ENCODE data around the gene SCUBE2. TPM values are rescaled to one million over a fixed set of nuclear protein-coding genes. Genes with fewer than 3 reads are reported as not detected.
A peak's percentile ranks its signal among the peaks of the same experiment; 100 is the strongest.
"Not testable (repeated sequence)": the region's sequence is repeated elsewhere in the genome, so short reads cannot be mapped to it uniquely, and the experiment has no call there.

The SCUBE2 gene
- polyA plus RNA-seq, 2 of the 4 experiments (the other 2 are of a cell fraction) = 0.49 to 0.63 TPM

GRCh38 chr11:9104580-9104979 lies 13.2 kb upstream of the SCUBE2 start:
- no peak for ATAC-seq

GRCh38 chr11:9103542-9104276 lies 12.3 kb upstream of the SCUBE2 start:
- no peaks in the 10 kb centered on the region for H3K9me3 ChIP-seq
- TF ChIP-seq MAZ (IDR thresholded peaks at IDR 0.05; ENCODE audit: borderline replicate concordance, low read depth, low read length) = no peak
- TF ChIP-seq HOXB13 (CRISPR knock-in tag; IDR thresholded peaks at IDR 0.05; ENCODE audit: low read depth) = no peak
- TF ChIP-seq E2F6 (IDR thresholded peaks at IDR 0.05; ENCODE audit: borderline replicate concordance, low read depth) = no peak
- no peak for TF ChIP-seq MAFK (IDR thresholded peaks at IDR 0.05; ENCODE audit: partially characterized antibody)
- TF ChIP-seq ZNF302 (CRISPR knock-in tag; IDR thresholded peaks at IDR 0.05) = no peak
- TF ChIP-seq ESRRA (IDR thresholded peaks at IDR 0.05; ENCODE audit: borderline replicate concordance, low read length) = no peak
- TF ChIP-seq HOXA7 (CRISPR knock-in tag; IDR thresholded peaks at IDR 0.05) = no peak
- TF ChIP-seq CBX2 (IDR thresholded peaks at IDR 0.05; ENCODE audit: borderline replicate concordance, low read depth) = no peak
- no peak for TF ChIP-seq CEBPB (IDR thresholded peaks at IDR 0.05)
- no peak for TF ChIP-seq TFCP2L1 (CRISPR knock-in tag; IDR thresholded peaks at IDR 0.05)
- TF ChIP-seq USF2 (IDR thresholded peaks at IDR 0.05) = no peak
- no peak for TF ChIP-seq CBX8 (IDR thresholded peaks at IDR 0.05)
- TF ChIP-seq ZSCAN20 (CRISPR knock-in tag; IDR thresholded peaks at IDR 0.05) = no peak
- H3K4me3 ChIP-seq = no peak overlapping the region
- POLR2A ChIA-PET = no interaction called here
- H3K4me2 ChIP-seq = peak overlapping the region; percentile 3; the same call in 1 of the 3 replicates
- H3K27ac ChIP-seq = no peak overlapping the region
- WGBS (ENCODE audit: missing lambda C conversion rate) = 79% methylated on average over 6 of the region's 7 CpGs
- FAIRE-seq (no peak), DNase-seq (ENCODE audit: low read depth in 1 of 2, low spot score in 1 of 2) (peak in 1 of 2 experiments; percentile 16), ATAC-seq (no peak; a peak in 1 of 6 replicates)
- peaks cover 3% of the 10 kb centered on the region; the same call in 1 of the 3 replicates for H3K4me1 ChIP-seq
- CTCF ChIA-PET = interaction anchor here (0.9 to 1.7 kb wide), 3 partner anchors 10 to 88 kb away, joined by 3 to 4 read pairs (median 4); no protein-coding TSS in a partner anchor

More at GRCh38 chr11:9104580-9104979, 13.2 kb upstream of the SCUBE2 start:
- Histone ChIP-seq H3K4me3 (no peak overlapping the region), H3K4me1 (peaks cover 3% of the 10 kb centered on the region; the same call in 1 of the 3 replicates), H3K27ac (no peak overlapping the region), H3K4me2 (no peak overlapping the region), H3K9me3 (no peaks in the 10 kb centered on the region)
- no peak for DNase-seq (ENCODE audit: low read depth in 1 of 2, low spot score in 1 of 2)
- ChIA-PET POLR2A (no interaction called here), CTCF (no interaction called here)
- no peak for FAIRE-seq
- TF ChIP-seq MYC (IDR thresholded peaks at IDR 0.05; ENCODE audit: borderline replicate concordance, low read length) = no peak
- TF ChIP-seq CTCF (IDR thresholded peaks at IDR 0.05) = no peak
- no peak for TF ChIP-seq CEBPB (IDR thresholded peaks at IDR 0.05)
- no peak for TF ChIP-seq SMC3 (IDR thresholded peaks at IDR 0.05)
- no peak for TF ChIP-seq RNF2 (IDR thresholded peaks at IDR 0.05; ENCODE audit: borderline replicate concordance, low read depth)
- TF ChIP-seq HOXA7 (CRISPR knock-in tag; IDR thresholded peaks at IDR 0.05) = no peak
- TF ChIP-seq HES2 (IDR thresholded peaks at IDR 0.05) = no peak
- WGBS (ENCODE audit: missing lambda C conversion rate) = 92% methylated on average over 7 of the region's 7 CpGs

- POLR2A ChIA-PET = no interaction called here
- no peak overlapping the region for H3K27ac ChIP-seq
- CTCF ChIA-PET = no interaction called here
- ATAC-seq = no peak
- no peak overlapping the region for H3K4me2 ChIP-seq
- H3K4me1 ChIP-seq = peaks cover 3% of the 10 kb centered on the region; the same call in 1 of the 3 replicates
- no peak for DNase-seq (ENCODE audit: low read depth in 1 of 2, low spot score in 1 of 2)
- 87% methylated on average over 4 of the region's 4 CpGs for WGBS (ENCODE audit: missing lambda C conversion rate)
- H3K9me3 ChIP-seq = no peaks in the 10 kb centered on the region
- FAIRE-seq = no peak
- no peak for TF ChIP-seq RNF2 (IDR thresholded peaks at IDR 0.05; ENCODE audit: borderline replicate concordance, low read depth)
- TF ChIP-seq HOXA7 (CRISPR knock-in tag; IDR thresholded peaks at IDR 0.05) = no peak
- no peak for TF ChIP-seq ZSCAN20 (CRISPR knock-in tag; IDR thresholded peaks at IDR 0.05)
- TF ChIP-seq FOXS1 (CRISPR knock-in tag; IDR thresholded peaks at IDR 0.05) = no peak
- no peak for TF ChIP-seq BHLHE40 (IDR thresholded peaks at IDR 0.05; ENCODE audit: low read depth, low read length)
- TF ChIP-seq RARB (CRISPR knock-in tag; IDR thresholded peaks at IDR 0.05) = no peak
- TF ChIP-seq ZFP36 (IDR thresholded peaks at IDR 0.05; ENCODE audit: borderline replicate concordance, partially characterized antibody) = no peak
- no peak for TF ChIP-seq EP300 (IDR thresholded peaks at IDR 0.05)
- no peak for TF ChIP-seq TFCP2L1 (CRISPR knock-in tag; IDR thresholded peaks at IDR 0.05)
- no peak for TF ChIP-seq BCL3 (IDR thresholded peaks at IDR 0.05)
- H3K4me3 ChIP-seq = no peak overlapping the region
These were observed 8.2 kb upstream of the SCUBE2 start for GRCh38 chr11:9099617-9100016.

- H3K4me3 ChIP-seq; H3K4me2 ChIP-seq; DNase-seq (ENCODE audit: low read depth in 1 of 2, low spot score in 1 of 2); ATAC-seq; H3K9me3 ChIP-seq; POLR2A ChIA-PET; FAIRE-seq; CTCF ChIA-PET; H3K27ac ChIP-seq; H3K4me1 ChIP-seq: not testable (repeated sequence)
- 91% methylated on average over 2 of the region's 2 CpGs for WGBS (ENCODE audit: missing lambda C conversion rate)
These were observed 7.1 kb upstream of the SCUBE2 start for GRCh38 chr11:9098455-9098854.

Measured in A549 (cell line).